Measurements from ENCODE around the gene KSR1. TPM values are rescaled to one million over a fixed set of nuclear protein-coding genes. Genes with fewer than 3 reads are reported as not detected.

The KSR1 gene
- total and polyA plus RNA-seq, 2 of the 8 experiments (the other 6 are each of a cell fraction or from before 2014, with no cell fraction given), result 14.1 to 34.7 TPM

GRCh38 chr17:27568216-27568615, 112.0 kb downstream of the KSR1 start:
- Histone ChIP-seq H3K56ac (replicated peaks; ENCODE audit: insufficient read length, low read depth, low read length) (no peak overlapping the region), H3K4me2 (ENCODE audit: insufficient read depth in 1 of 2, low read depth in 2 of 2, low read length in 2 of 2) (no peak overlapping the region), H3K27me3 (replicated peaks in 1 of 4; ENCODE audit: control insufficient read depth in 3 of 4, extremely low read depth in 1 of 4, insufficient read depth in 3 of 4, low read length in 3 of 4) (no peaks in the 10 kb centered on the region), H4K5ac (ENCODE audit: insufficient read length, low read depth, low read length) (no peak overlapping the region), H3K4me3 (ENCODE audit: extremely low read depth in 1 of 4, insufficient read depth in 2 of 4, low read depth in 3 of 4, low read length in 4 of 4) (no peak overlapping the region), H3K4me1 (replicated peaks in 1 of 4; ENCODE audit: control insufficient read depth in 3 of 4, insufficient read depth in 4 of 4, low read length in 3 of 4) (peaks cover 0 to 8% (median 2%) of the 10 kb centered on the region in 4 experiments; a peak in 2 of 7 replicates), H2AK5ac (ENCODE audit: low read depth, low read length) (no peak overlapping the region), H3K9ac (replicated peaks in 1 of 4; ENCODE audit: extremely low read depth in 1 of 4, low read depth in 3 of 4, low read length in 3 of 4) (no peak overlapping the region), H4K20me1 (replicated peaks in 1 of 2; ENCODE audit: control insufficient read depth in 1 of 2, insufficient read depth in 2 of 2, low read length in 2 of 2) (peaks cover 0 to 2% of the 10 kb centered on the region in 2 experiments), H3K27ac (ENCODE audit: low read depth, low read length) (no peak overlapping the region), H3K23ac (ENCODE audit: insufficient read length) (no peak overlapping the region), H4K91ac (replicated peaks; ENCODE audit: insufficient read length, low read length) (no peak overlapping the region), H2AFZ (ENCODE audit: low read length) (no peak overlapping the region), H3K4ac (replicated peaks; ENCODE audit: insufficient read length, low read depth, low read length) (no peak overlapping the region), H3K23me2 (ENCODE audit: low read depth, low read length) (no peaks in the 10 kb centered on the region; the same call in 1 of the 2 replicates), H2BK120ac (replicated peaks; ENCODE audit: low read depth, low read length) (no peak overlapping the region), H4K8ac (ENCODE audit: extremely low read depth, insufficient read depth, low read length) (peak overlapping the region; percentile 29), H2BK20ac (ENCODE audit: low read length) (0 out of 2 replicates have a peak overlapping the region, but pooled peaks have one; percentile 32), H3K14ac (ENCODE audit: insufficient read length) (no peak overlapping the region), H3K18ac (ENCODE audit: extremely low read depth, low read length) (no peak overlapping the region), H2BK12ac (ENCODE audit: low read depth, low read length) (no peak overlapping the region), H3K79me1 (ENCODE audit: low read depth, low read length) (peaks cover 6% of the 10 kb centered on the region; the same call in 1 of the 2 replicates), H2BK5ac (ENCODE audit: low read depth, low read length) (peak overlapping the region; percentile 24; the same call in 1 of the 2 replicates), H2BK15ac (ENCODE audit: low read length) (no peak overlapping the region), H3K79me2 (ENCODE audit: control insufficient read depth in 1 of 2, insufficient read depth in 2 of 2, low read length in 2 of 2) (peaks cover 0 to 10% of the 10 kb centered on the region in 2 experiments; a peak in 1 of 4 replicates), H3K36me3 (ENCODE audit: control insufficient read depth in 2 of 4, insufficient read depth in 4 of 4, low read length in 3 of 4) (no peaks in the 10 kb centered on the region), H3K9me3 (ENCODE audit: insufficient read depth in 2 of 2, low read depth in 1 of 2, low read length in 1 of 2) (no peaks in the 10 kb centered on the region)
- FAIRE-seq (no peak), DNase-seq (ENCODE audit: low read depth in 1 of 2, low spot score in 2 of 2) (no peak)
- 92% methylated on average over 9 of the region's 9 CpGs; no CpG with 5 or more reads in 1 of the 2 experiments for WGBS, 2 experiments (ENCODE audit: extremely low coverage in 1 of 2, insufficient coverage in 1 of 2, insufficient read length in 1 of 2, insufficient replicate concordance in 2 of 2, low coverage in 1 of 2, low lambda C conversion rate in 2 of 2, missing lambda C conversion rate in 1 of 2)
- ChIA-PET POLR2A (ENCODE audit: partially characterized antibody) (no interaction called here), CTCF (ENCODE audit: partially characterized antibody) (interaction anchor here (0.8 to 3.5 kb wide), 26 partner anchors 9 to 178 kb away, joined by 3 to 39 read pairs (median 4); partner anchors contain the start of gene KSR1)
- TF ChIP-seq CREB1 (IDR thresholded peaks at IDR 0.05) (no peak), SP2 (IDR thresholded peaks at IDR 0.05; ENCODE audit: low read length) (no peak), EGR1 (IDR thresholded peaks at IDR 0.05; ENCODE audit: borderline replicate concordance, low read depth, low read length) (no peak), BRCA1 (IDR thresholded peaks at IDR 0.05; ENCODE audit: low read depth, low read length) (no peak), TEAD4 (IDR thresholded peaks at IDR 0.05; ENCODE audit: low read depth, low read length) (no peak), ZNF274 (IDR thresholded peaks at IDR 0.05; ENCODE audit: borderline replicate concordance, extremely low read depth, low read length) (no peak), RFX5 (IDR thresholded peaks at IDR 0.05; ENCODE audit: borderline replicate concordance, low read depth, low read length) (no peak), JUND (IDR thresholded peaks at IDR 0.05; ENCODE audit: low read length) (no peak), HDAC2 (IDR thresholded peaks at IDR 0.05; ENCODE audit: borderline replicate concordance in 1 of 2, low read depth in 2 of 2, low read length in 2 of 2) (no peak), CEBPB (IDR thresholded peaks at IDR 0.05; ENCODE audit: low read depth, low read length) (no peak), YY1 (IDR thresholded peaks at IDR 0.05; ENCODE audit: low read depth, low read length) (no peak), TAF7 (optimal IDR thresholded peaks at IDR 0.05; ENCODE audit: borderline replicate concordance, low read depth, low read length) (no peak), NRF1 (IDR thresholded peaks at IDR 0.05; ENCODE audit: low read depth, low read length) (no peak), E2F6 (IDR thresholded peaks at IDR 0.05) (no peak)

Measured in H1 (cell line).